ENCODE data around the gene ENO3. TPM values are rescaled to one million over a fixed set of nuclear protein-coding genes. Genes with fewer than 3 reads are reported as not detected.
"Not testable (repeated sequence)": the region's sequence is repeated elsewhere in the genome, so short reads cannot be mapped to it uniquely, and the experiment has no call there.

ENO3 gene
- polyA plus RNA-seq, 3 donors from 2014 or later, result 1.6 to 4.2 (median 4.1) TPM

- not testable (repeated sequence) for H3K4me3 Mint-ChIP-seq; H3K9me3 Mint-ChIP-seq; H3K27me3 Mint-ChIP-seq (ENCODE audit: low read depth in 3 of 3); H3K4me1 Mint-ChIP-seq; DNase-seq
- Mint-ChIP-seq H3K36me3 (peaks cover 0 to 17% (median 10%) of the 10 kb centered on the region in 3 donors), H3K27ac (peak overlapping the region in 1 of 6 donors; percentile 10)
Observed at GRCh38 chr17:4926577-4927335, 24.2 kb upstream of the ENO3 start.

- Mint-ChIP-seq H3K27ac (no peak overlapping the region), H3K4me1 (peaks cover 13 to 14% of the 10 kb centered on the region in 2 donors), H3K4me3 (no peak overlapping the region), H3K36me3 (peaks cover 0 to 21% (median 10%) of the 10 kb centered on the region in 3 donors), H3K27me3 (ENCODE audit: low read depth in 3 of 3) (peaks cover 3 to 5% (median 5%) of the 10 kb centered on the region in 3 donors), H3K9me3 (no peaks in the 10 kb centered on the region)
- DNase-seq, result no peak
Observed at GRCh38 chr17:4928881-4929280, 22.0 kb upstream of the ENO3 start.

GRCh38 chr17:4931963-4932362 is 19.0 kb upstream of the ENO3 start, which contains the start of gene GP1BA:
Gene GP1BA (plus strand): TSS chr17:4932277. CDS start chr17:4932605, 328 bp downstream.
- Mint-ChIP-seq H3K27ac (peak within 1 kb of the TSS in 4 of 6 donors; percentile 7 to 63 (median 22)), H3K4me1 (peaks cover 32 to 33% of the 10 kb centered on the region in 2 donors), H3K36me3 (peaks cover 0 to 16% (median 16%) of the 10 kb centered on the region in 3 donors), H3K9me3 (no peaks in the 10 kb centered on the region), H3K27me3 (ENCODE audit: low read depth in 3 of 3) (peaks cover 5 to 12% (median 10%) of the 10 kb centered on the region in 3 donors), H3K4me3 (no peak within 1 kb of the TSS)
- no peak for DNase-seq

- H3K4me3 Mint-ChIP-seq, result no peak overlapping the region
- H3K27ac Mint-ChIP-seq, result no peak overlapping the region
- peaks cover 32 to 33% of the 10 kb centered on the region in 2 donors for H3K4me1 Mint-ChIP-seq
- no peak for DNase-seq
- H3K36me3 Mint-ChIP-seq, result peaks cover 0 to 23% (median 16%) of the 10 kb centered on the region in 3 donors
- H3K27me3 Mint-ChIP-seq (ENCODE audit: low read depth in 3 of 3), result peaks cover 5 to 12% (median 10%) of the 10 kb centered on the region in 3 donors
- no peaks in the 10 kb centered on the region for H3K9me3 Mint-ChIP-seq
Observed at GRCh38 chr17:4932756-4933155, 18.2 kb upstream of the ENO3 start.

GRCh38 chr17:4933646-4934045 is 17.3 kb upstream of the ENO3 start:
- peak overlapping the region in 4 of 6 donors; percentile 9 to 65 (median 44) for H3K27ac Mint-ChIP-seq
- peaks cover 0 to 25% (median 16%) of the 10 kb centered on the region in 3 donors for H3K36me3 Mint-ChIP-seq
- peaks cover 39 to 40% of the 10 kb centered on the region in 2 donors for H3K4me1 Mint-ChIP-seq
- no peaks in the 10 kb centered on the region for H3K9me3 Mint-ChIP-seq
- DNase-seq, result no peak
- peaks cover 6 to 12% (median 10%) of the 10 kb centered on the region in 3 donors for H3K27me3 Mint-ChIP-seq (ENCODE audit: low read depth in 3 of 3)
- peak overlapping the region; percentile 54 to 79 (median 72) for H3K4me3 Mint-ChIP-seq

- peak; percentile 54 to 55 (median 54) for DNase-seq
- Mint-ChIP-seq H3K27me3 (ENCODE audit: low read depth in 3 of 3) (peaks cover 6 to 12% (median 10%) of the 10 kb centered on the region in 3 donors), H3K4me1 (peaks cover 47 to 48% of the 10 kb centered on the region in 2 donors), H3K27ac (peak overlapping the region; percentile 9 to 65 (median 52)), H3K9me3 (no peaks in the 10 kb centered on the region), H3K36me3 (peaks cover 0 to 21% (median 12%) of the 10 kb centered on the region in 3 donors), H3K4me3 (peak overlapping the region; percentile 54 to 79 (median 72))
Observed at GRCh38 chr17:4934173-4934979, 16.5 kb upstream of the ENO3 start.

GRCh38 chr17:4935650-4936049 is 15.3 kb upstream of the ENO3 start:
- Mint-ChIP-seq H3K4me3 (no peak overlapping the region), H3K27me3 (ENCODE audit: low read depth in 3 of 3) (peaks cover 13 to 17% (median 14%) of the 10 kb centered on the region in 3 donors), H3K9me3 (no peaks in the 10 kb centered on the region), H3K4me1 (peaks cover 48 to 53% of the 10 kb centered on the region in 2 donors), H3K27ac (peak overlapping the region in 4 of 6 donors; percentile 24 to 65 (median 50)), H3K36me3 (peaks cover 0 to 22% (median 15%) of the 10 kb centered on the region in 3 donors)
- DNase-seq, result no peak

- H3K4me1 Mint-ChIP-seq, result peaks cover 56 to 59% of the 10 kb centered on the region in 2 donors
- H3K36me3 Mint-ChIP-seq, result peaks cover 0 to 24% (median 10%) of the 10 kb centered on the region in 3 donors
- peaks cover 13 to 25% (median 14%) of the 10 kb centered on the region in 3 donors for H3K27me3 Mint-ChIP-seq (ENCODE audit: low read depth in 3 of 3)
- H3K9me3 Mint-ChIP-seq, result no peaks in the 10 kb centered on the region
- H3K4me3 Mint-ChIP-seq, result peak overlapping the region in 2 of 5 donors; percentile 0 to 3
- peak overlapping the region in 4 of 6 donors; percentile 26 to 65 (median 54) for H3K27ac Mint-ChIP-seq
- DNase-seq, result no peak
Observed at GRCh38 chr17:4936436-4936835, 14.5 kb upstream of the ENO3 start.

GRCh38 chr17:4937553-4937952 is 13.4 kb upstream of the ENO3 start:
- peak overlapping the region in 1 of 6 donors; percentile 26 for H3K27ac Mint-ChIP-seq
- H3K27me3 Mint-ChIP-seq (ENCODE audit: low read depth in 3 of 3), result peaks cover 13 to 25% (median 14%) of the 10 kb centered on the region in 3 donors
- peaks cover 67% of the 10 kb centered on the region in 2 donors for H3K4me1 Mint-ChIP-seq
- H3K4me3 Mint-ChIP-seq, result peak overlapping the region in 2 of 5 donors; percentile 14 to 44
- DNase-seq, result no peak
- H3K36me3 Mint-ChIP-seq, result peaks cover 6 to 35% (median 17%) of the 10 kb centered on the region in 3 donors
- no peaks in the 10 kb centered on the region for H3K9me3 Mint-ChIP-seq

GRCh38 chr17:4938069-4938491 is 12.8 kb upstream of the ENO3 start:
- Mint-ChIP-seq H3K4me3 (peak overlapping the region; percentile 36 to 100 (median 99)), H3K4me1 (peaks cover 67 to 70% of the 10 kb centered on the region in 2 donors), H3K27me3 (ENCODE audit: low read depth in 3 of 3) (peaks cover 13 to 27% (median 13%) of the 10 kb centered on the region in 3 donors), H3K36me3 (peaks cover 6 to 40% (median 20%) of the 10 kb centered on the region in 3 donors), H3K27ac (peak overlapping the region in 2 of 6 donors; percentile 51 to 84), H3K9me3 (no peaks in the 10 kb centered on the region)
- DNase-seq, result no peak

- H3K4me1 Mint-ChIP-seq, result peaks cover 67 to 70% of the 10 kb centered on the region in 2 donors
Observed at GRCh38 chr17:4938688-4939545, 12.0 kb upstream of the ENO3 start.

GRCh38 chr17:4939546-4939795 is 11.4 kb upstream of the ENO3 start:
- Mint-ChIP-seq H3K4me3 (peak overlapping the region; percentile 96 to 100 (median 99)), H3K4me1 (peaks cover 67 to 70% of the 10 kb centered on the region in 2 donors), H3K9me3 (no peaks in the 10 kb centered on the region), H3K27ac (peak overlapping the region; percentile 79 to 95 (median 91)), H3K36me3 (peaks cover 13 to 47% (median 27%) of the 10 kb centered on the region in 3 donors), H3K27me3 (ENCODE audit: low read depth in 3 of 3) (peaks cover 6 to 23% (median 13%) of the 10 kb centered on the region in 3 donors)
- no peak for DNase-seq

More at GRCh38 chr17:4938688-4939545, 12.0 kb upstream of the ENO3 start:
- no peaks in the 10 kb centered on the region for H3K9me3 Mint-ChIP-seq
- H3K27me3 Mint-ChIP-seq (ENCODE audit: low read depth in 3 of 3), result peaks cover 10 to 25% (median 13%) of the 10 kb centered on the region in 3 donors
- H3K27ac Mint-ChIP-seq, result peak overlapping the region; percentile 79 to 95 (median 91)
- DNase-seq, result peak in 1 of 3 donors; percentile 8
- peaks cover 8 to 42% (median 22%) of the 10 kb centered on the region in 3 donors for H3K36me3 Mint-ChIP-seq
- H3K4me3 Mint-ChIP-seq, result peak overlapping the region; percentile 96 to 100 (median 99)

Measured in immature natural killer cell (primary cell).